HTR-8/SVneo (cell line): ENCODE results near the gene HDGFL3.
"Not testable (repeated sequence)": the region's sequence is repeated elsewhere in the genome, so short reads cannot be mapped to it uniquely, and the experiment has no call there.

Source experiments
- DNase-seq: peaks from one replicate; pipeline ENCODE4 v3.0.0; 2011; ENCODE audit warnings: low spot score, mixed read lengths; ENCODE audit not compliant: insufficient read length
- FAIRE-seq: peaks from 2 replicates; lab custom pipeline; 2011; peaks lifted over from hg19 to GRCh38; lab: Jason Lieb, UNC

HDGFL3 gene

DNA sequence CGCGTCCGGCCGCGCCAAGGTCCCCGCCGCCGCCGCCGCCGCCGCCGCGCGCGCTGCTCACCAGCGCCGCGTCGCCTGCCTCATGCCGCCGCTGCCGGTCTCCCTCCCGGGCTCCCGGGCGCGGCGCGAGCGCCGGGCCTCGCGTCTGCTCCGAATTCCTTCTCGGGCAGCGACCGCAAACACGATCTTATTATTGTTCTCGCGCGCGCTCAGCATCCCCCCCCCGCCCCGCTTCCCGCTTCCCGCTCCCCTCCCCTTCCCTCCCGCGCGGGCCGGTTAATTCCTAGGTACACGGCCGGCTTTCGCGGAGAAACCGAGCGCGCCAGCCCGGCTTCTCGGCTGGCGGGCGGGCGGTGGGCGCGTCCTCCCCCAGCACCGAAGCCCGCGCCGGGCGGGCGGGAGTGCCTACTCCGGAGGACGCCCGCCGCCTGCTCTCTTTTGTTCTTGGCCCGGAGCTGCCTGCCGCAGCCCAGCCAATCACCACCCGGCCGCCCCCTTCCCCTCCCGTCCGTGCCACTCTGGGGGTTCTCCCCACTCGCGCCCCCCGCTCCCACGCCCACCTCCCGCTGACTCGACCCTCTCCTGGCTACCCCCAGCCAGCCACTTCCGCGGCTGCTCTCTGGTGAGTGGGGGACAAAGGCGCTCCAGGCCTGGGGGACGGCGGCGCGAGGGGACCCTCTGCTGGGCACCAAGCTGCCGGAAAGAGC, at the start of gene HDGFL3:
Gene HDGFL3 (minus strand): TSS at position 164 of the 707 bp plus-strand sequence. CDS start 409 bp downstream, outside the sequence.
- DNase-seq (peak; percentile 34), FAIRE-seq (no peak)

DNA sequence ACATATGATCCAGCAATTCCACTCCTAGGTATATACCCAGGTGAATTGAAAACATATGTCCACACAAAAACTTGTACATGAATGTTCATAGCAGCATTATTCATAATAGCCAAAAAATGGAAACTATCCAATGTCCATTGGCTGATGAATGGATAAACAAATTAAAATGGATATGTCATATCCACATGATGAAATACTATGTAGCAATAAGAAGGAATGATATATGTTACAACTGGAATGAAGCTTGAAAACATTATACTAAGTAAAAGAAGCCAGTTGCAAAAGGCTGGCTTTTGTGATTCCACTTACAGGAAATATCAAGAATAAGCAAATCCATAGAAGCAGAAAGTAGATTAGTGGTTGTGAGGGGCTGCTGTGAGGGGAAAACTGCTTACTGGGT, 43.2 kb upstream of the HDGFL3 start:
- DNase-seq: no peak
- no peak for FAIRE-seq

DNA sequence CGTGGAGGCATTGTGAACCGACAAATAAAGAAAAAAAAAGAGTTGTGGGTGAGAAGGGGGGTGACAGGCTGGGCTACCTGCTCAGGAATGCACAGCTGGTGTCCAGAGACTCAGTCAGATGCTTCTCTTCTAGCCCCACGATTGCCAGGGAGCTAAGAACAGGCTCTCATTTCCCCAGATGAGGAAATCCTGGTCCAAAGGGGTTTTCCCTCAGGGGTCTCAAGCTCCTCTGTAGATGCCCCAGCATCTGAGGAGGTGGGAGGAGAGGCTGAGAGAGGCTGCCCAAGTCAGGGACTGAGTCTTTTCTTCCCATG, 41.4 kb upstream of the HDGFL3 start:
- FAIRE-seq (no peak), DNase-seq (no peak)

DNA sequence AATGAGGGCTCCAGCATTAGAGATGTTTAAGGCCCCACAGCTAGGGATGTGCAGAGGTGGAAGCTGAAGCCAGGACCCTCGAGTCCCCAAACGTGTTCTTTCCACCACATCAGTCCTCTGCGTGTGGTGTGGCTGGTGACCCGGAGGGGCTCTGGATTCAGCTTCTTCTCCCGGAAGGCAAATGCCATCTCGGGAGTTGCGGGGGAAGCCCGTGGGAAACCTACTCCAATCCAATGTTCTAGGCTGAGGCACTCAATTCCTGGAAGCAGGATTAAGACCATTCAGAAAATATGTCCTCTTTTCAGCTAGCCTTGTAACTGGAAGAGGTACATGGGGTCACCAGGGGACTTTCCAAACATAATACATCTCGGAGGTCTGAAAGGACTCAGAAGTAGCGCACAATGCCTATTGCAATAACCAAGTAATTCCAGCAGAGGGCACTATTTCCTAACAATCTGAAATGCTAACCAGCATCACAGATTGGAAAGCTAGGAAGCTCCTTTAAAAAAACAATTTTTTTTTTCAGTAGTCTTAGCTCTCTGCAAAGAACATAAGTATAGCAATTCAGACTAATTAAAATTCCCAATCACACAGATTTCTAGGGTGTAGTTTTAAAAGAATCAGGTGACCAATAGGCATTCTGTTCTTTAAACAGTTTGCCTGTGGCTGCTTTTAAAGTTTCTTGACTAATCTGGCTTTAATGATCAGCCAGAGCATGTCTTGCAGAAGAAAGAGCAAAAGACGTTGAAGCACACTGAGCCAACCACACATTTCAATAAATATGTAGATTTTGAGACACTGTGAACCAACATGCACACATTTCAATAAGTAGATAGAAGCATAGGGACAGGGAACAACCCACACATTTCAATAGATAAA, 40.8 kb upstream of the HDGFL3 start:
- DNase-seq: peak; percentile 57
- FAIRE-seq: no peak

DNA sequence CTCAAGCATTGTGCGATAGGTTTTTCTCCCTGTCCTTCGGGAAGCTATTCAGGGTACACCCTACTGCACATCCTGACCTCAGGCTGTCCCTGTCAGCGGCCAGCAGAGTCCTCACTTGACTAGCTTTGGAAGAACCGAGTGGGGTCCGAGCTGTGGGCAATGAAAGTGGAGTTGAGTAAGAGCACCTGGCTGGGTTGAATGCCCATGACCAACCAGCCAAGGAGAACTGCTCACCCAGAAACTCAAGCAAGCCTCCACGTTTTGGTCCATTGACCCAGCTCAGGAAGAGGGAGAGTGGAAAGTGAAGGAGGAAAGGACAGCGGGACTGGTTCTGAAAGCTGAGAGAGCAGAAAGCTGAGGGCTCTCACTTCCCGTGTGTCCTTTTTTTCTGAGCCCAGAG, 36.0 kb upstream of the HDGFL3 start:
- DNase-seq (no peak), FAIRE-seq (no peak)

DNA sequence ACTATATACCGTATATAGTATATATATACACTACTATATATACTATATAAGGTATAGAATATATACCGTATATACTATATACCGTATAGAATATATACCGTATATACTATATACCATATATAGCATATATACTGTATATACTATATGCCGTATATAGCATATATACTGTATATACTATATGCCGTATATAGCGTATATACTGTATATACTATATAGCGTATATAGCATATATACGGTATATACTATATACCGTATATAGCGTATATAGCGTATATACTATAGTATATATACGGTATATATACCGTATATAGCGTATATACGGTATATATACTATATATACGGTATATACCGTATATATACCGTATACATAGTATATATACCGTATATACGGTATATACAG, 22.6 kb upstream of the HDGFL3 start:
- DNase-seq (no peak), FAIRE-seq (no peak)

DNA sequence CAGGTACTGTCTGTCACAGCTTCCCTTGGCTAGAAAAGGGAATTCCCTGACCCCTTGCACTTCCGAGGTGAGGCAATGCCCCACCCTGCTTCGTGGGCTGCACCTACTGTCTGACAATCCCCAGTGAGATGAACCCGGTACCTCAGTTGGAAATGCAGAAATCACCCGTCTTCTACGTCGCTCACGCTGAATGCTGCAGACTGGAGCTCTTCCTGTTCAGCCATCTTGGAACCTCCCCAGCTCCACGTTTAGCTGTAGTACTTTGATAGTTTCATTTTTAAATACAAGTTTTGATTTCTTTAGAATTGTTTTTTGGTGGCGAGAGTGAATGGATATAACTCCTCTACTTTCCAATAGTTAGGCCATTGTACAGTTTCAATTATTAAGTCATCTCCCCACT, 17.8 kb upstream of the HDGFL3 start:
- DNase-seq: no peak
- FAIRE-seq: no peak

DNA sequence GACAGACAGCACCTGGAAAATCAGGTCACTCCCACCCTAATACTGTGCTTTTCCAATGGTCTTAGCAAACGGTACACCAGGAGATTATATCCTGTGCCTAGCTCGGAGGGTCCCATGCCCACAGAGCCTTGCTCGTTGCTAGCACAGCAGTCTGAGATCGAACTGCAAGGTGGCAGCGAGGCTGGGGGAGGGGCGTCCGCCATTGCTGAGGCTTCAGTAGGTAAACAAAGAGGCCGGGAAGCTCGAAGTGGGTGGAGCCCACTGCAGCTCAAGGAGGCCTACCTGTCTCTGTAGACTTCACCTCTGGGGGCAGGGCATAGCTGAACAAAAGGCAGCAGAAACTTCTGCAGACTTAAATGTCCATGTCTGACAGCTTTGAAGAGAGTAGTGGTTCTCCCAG, 14.2 kb upstream of the HDGFL3 start:
- DNase-seq, FAIRE-seq: not testable (repeated sequence)

DNA sequence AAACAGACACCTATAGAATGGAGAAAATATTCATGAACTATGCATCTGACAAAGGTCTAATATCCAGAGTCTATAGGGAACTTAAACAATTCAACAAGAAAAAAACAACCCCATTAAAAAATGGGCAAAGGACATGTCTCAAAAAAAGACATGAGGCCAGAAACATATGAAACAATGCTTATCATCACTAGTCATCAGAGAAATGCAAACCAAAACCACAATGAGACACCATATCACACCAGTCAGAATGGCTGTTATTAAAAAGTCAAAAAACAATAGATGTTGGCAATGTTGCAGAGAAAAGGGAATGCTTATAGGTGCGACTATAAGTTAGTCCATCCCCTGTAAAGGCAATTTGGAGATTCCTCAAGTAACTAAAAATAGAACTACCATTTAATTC, 11.4 kb upstream of the HDGFL3 start:
- FAIRE-seq (no peak), DNase-seq (no peak)

DNA sequence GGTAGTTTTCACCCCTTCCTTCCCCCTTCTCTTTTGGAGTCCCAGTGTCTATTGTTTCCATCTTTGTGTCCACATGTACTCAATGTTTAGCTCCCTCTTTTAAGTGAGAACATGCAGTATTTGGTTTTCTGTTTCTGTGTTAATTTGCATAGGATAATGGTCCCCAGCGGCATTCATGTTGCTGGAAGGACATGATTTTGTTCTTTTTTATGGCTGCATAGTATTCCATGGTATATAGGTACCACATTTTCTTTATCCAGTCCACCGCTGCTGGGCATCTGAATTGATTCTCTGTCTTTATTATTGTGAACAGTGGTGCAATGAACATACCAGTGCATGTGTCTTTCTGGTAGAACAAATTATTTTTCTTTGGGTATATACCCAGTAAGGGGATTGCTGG, 7.7 kb upstream of the HDGFL3 start:
- FAIRE-seq: no peak

DNA sequence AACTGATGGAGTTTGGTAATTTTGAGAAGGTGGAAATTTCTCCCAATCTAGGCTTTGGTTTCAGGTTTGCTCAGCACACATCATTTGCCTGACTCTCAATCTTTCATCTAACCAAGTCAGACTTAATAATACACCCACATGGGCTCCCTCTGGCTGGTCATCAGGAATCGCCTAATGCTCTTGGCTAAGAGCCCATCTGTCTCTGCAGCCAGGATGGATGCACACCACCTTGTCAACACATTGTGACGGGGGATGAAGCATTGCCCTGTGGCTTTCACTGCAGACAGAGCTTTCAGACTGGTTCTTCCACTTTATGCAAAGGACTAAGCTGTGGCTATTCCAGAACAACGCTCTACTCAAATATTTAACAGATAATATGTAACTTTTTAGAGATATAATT, 3.0 kb upstream of the HDGFL3 start:
- FAIRE-seq (no peak), DNase-seq (no peak)

More for the DNA sequence above, 7.7 kb upstream of the HDGFL3 start:
- no peak for DNase-seq

DNA sequence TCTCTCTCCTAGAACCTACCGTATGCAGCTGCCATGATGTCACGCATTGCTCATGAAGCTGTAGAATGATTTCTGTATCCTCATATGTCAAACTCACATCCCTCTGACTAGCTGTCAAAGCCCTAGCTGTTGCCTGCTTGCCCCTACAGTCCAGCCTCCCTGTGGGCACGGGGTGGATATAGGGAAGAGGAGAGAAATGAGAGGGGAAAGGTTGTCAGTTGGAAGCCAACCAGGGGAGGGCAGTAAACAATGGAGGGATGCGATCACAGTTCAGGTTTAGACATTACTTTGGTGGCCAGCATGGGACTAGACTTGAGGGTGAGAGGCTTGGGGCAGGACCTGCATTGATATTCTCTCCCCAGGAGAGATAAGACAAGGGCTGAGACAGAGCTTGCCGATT, 1.7 kb upstream of the HDGFL3 start:
- DNase-seq: no peak
- no peak for FAIRE-seq

DNA sequence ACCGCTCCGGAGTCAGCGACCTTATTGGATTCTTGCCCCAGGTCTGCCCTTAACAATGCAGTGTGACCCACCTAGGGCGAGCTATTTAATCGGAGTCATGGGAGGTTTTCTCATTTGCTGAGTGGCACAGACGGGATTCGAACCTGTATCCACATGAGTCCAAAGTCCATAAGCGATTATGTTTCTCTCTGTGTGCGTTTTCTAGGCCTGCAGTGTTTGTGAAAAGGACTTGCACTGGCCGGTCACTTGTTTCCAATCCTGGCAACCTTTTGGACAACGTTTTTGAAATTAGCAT, 691 bp upstream of the HDGFL3 start:
- DNase-seq: no peak

DNA sequence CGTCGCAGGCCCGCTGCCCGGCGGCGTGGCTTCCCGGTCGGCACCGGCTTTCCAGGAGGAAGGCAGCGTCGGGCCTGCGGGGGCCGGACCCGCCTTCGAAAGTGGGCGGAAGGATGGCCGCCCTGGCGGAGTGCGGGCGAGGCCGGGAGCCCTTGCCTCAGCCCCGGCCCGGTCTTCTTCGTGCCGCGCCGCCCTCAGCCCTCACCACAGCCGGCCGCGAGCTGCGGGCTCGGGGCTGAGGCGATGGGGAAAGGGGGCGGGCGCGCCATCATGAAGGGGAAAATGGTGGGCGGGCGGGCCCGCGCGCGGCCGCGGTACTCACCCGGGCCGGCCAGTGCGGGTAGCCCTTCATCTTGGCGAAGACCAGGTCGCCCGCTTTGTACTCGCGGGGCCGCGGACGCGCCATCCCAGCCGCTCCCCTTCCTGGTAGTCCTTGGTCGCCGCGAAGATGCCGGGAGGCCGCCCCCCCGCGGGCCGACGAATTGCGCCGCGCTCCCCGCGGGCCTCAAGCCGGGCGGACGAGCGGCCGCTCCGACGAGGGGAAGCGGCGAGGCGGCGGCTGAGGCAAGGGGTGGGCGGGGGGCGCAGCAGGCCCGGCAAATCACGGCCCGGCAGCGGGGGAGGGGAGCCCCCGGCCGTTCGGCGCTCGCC, 489 bp downstream of the HDGFL3 start:
- DNase-seq (peak; percentile 11), FAIRE-seq (no peak)

More for the DNA sequence above, 691 bp upstream of the HDGFL3 start:
- no peak for FAIRE-seq

DNA sequence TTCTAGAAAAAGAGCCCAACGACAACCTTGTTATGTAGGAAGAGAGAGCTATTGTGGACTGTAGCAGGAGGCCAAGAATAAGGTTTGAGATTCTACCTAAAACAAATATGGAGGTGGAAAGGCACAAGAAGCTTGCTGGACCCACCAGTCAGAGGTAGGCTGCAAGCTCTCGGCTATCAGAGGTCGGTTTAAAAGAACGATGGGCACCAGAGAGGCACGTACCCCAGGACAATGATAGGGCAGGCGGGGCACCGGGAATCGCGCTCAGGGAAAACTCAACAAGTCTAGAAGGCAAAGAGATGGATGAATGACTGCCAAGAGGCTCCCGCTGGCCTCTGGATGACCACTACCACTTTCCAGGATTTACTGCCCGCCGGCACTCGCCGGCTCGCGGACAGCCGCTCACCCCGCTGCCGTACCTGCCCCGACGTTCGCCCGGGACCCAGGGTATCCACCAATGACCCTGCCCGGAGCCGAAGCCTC, 1.1 kb downstream of the HDGFL3 start:
- no peak for DNase-seq

DNA sequence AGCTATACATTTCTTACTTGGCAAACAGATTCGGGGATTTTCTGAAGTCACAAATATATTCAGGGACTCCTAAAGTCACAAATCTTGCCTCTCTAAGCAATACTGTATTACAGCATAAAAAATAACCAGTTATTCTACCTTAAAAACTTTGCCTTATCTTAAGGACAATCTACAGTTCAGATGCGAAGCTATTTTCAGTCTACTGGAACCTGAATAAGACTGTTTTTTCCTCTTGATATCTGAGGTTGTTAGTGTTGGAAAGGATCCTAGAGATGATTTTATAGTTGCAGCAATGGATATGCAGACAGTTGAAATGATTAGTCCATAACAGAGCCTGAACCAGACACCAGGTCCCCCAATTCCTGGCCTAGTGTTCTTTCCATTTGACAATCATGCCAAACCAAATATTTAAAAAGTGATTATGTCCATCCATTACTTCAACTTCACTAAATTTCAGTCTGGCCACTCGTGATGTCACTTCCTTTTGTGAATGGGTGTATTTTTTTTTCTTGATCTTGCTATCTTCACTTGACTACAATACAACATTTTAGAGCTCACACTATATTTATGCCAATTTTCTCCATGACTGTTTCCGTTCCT, 1.8 kb downstream of the HDGFL3 start:
- FAIRE-seq: no peak
- no peak for DNase-seq

More for the DNA sequence above, 1.1 kb downstream of the HDGFL3 start:
- FAIRE-seq: no peak

DNA sequence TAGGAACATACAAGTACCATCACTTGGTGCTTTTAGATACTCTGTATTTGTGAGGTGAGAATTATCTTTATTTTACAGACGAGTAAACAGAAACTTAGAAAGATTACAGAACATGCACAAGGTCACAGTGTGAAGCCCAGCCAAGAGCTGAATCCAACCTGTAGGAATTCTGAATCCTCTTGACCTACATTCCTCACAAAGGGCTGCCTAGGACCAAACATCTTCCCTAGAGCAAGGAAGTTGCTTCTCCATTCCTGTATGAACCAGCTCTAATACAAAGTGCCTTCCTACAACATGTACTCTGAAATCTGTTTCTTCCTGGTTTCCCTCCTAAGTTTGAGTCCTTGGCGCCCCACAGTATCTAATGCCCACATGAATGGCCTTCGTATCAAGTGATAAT, 2.9 kb downstream of the HDGFL3 start:
- no peak for FAIRE-seq
- DNase-seq: no peak

DNA sequence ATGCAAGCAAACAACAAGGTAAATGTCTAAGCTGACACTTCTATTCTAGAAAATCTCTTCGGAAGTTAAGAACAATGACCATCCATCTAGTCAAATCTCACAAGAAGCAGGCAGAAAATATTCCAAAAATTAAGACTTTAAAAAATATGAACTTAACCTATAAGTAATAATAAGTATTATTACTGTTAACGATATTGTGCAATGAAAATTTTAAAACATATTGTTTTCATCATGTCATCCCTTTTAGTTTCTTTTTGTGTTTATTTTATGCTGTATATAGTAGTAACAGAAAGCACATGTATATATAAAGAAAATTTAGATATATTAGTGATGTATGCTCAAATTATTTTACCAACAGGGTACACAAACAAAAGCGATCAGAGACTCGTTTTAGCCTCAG, 4.1 kb downstream of the HDGFL3 start:
- FAIRE-seq: no peak
- DNase-seq: no peak

DNA sequence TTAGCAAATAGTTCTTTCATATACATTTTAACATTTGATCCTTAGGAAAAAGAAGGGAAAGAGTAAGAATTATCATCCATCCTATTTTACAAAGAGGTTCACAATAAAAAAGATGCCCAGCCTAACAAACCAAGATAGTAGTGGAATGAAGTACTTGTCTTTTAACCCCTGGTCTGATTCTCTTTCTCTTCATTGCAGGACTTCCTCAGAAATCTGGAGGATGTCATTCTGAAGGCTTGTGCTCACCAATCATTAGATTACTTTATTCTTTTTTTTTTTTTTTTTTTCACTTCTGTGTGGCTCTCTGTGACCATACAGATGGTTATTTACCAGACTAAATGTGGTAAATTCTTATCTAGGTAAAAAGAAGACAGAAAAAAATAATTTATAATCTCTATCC, 7.0 kb downstream of the HDGFL3 start:
- no peak for FAIRE-seq

DNA sequence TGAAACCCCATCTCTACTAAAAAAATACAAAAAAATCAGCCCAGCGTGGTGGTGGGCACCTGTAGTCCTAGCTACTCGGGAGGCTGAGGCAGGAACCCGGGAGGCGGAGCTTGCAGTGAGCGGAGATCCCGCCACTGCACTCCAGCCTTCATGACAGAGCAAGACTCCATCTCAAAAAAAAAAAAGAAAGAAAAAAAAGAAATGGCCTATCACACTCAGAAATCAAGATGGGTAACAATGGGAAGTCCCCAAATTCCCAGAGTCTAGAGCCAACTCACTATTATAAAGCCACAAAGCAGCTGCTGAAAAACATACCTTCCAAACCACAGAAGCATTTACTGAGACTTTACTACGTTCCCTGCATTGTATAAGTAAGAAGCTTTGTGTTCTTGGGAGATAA, 7.5 kb downstream of the HDGFL3 start:
- FAIRE-seq: no peak
- DNase-seq: no peak

More for the DNA sequence above, 7.0 kb downstream of the HDGFL3 start:
- DNase-seq: no peak

DNA sequence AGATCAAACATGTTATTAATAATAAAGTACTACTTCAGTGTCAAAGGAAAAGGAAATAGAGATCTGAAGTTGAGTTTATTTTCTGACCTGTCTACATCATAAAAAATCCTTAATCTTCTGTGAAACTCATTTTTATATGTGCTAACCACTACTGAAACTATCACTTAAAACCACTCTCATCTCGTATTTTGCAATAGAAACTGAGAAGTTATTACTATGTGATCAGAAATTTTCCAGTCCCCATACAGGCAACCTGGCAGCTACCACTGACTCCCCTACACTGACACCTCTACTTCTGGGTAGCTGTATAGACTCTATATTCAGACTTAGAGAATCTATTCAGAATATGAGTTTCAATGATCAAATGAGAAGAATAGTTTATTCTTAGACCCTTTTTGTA, 8.3 kb downstream of the HDGFL3 start:
- FAIRE-seq (no peak), DNase-seq (no peak)
